Measurements from ENCODE around the gene CLDN14. TPM values are rescaled to one million over a fixed set of nuclear protein-coding genes. Genes with fewer than 3 reads are reported as not detected.

Gene CLDN14
- total RNA-seq, 1 donor from 2014 or later: not detected

- intact Hi-C loops (cut with DNase I): no loop called here
- Histone ChIP-seq H3K9me3 (no peaks in the 10 kb centered on the region), H3K36me3 (no peaks in the 10 kb centered on the region), H3K4me3 (no peak overlapping the region), H3K27ac (no peak overlapping the region), H3K27me3 (no peaks in the 10 kb centered on the region), H3K4me1 (peaks cover 4% of the 10 kb centered on the region)
- no peak for DNase-seq
- TF ChIP-seq CTCF (IDR thresholded peaks at IDR 0.05): no peak
- no peak for ATAC-seq
Observed at GRCh38 chr21:36454093-36454531, 25.8 kb downstream of the CLDN14 start.

GRCh38 chr21:36452281-36452825, 27.6 kb downstream of the CLDN14 start:
- TF ChIP-seq CTCF (IDR thresholded peaks at IDR 0.05): no peak
- ATAC-seq (no peak), DNase-seq (no peak)
- intact Hi-C loops (cut with DNase I): no loop called here
- Histone ChIP-seq H3K27ac (no peak overlapping the region), H3K36me3 (no peaks in the 10 kb centered on the region), H3K4me3 (no peak overlapping the region), H3K4me1 (peaks cover 4% of the 10 kb centered on the region), H3K9me3 (no peaks in the 10 kb centered on the region), H3K27me3 (no peaks in the 10 kb centered on the region)

GRCh38 chr21:36451506-36451905, 28.4 kb downstream of the CLDN14 start:
- ATAC-seq (peak; percentile 40), DNase-seq (no peak)
- intact Hi-C loops (cut with DNase I): no loop called here
- Histone ChIP-seq H3K27me3 (no peaks in the 10 kb centered on the region), H3K36me3 (no peaks in the 10 kb centered on the region), H3K9me3 (no peaks in the 10 kb centered on the region), H3K4me3 (no peak overlapping the region), H3K27ac (no peak overlapping the region), H3K4me1 (peaks cover 4% of the 10 kb centered on the region)
- no peak for TF ChIP-seq CTCF (IDR thresholded peaks at IDR 0.05)

- Histone ChIP-seq H3K36me3 (no peaks in the 10 kb centered on the region), H3K9me3 (no peaks in the 10 kb centered on the region), H3K4me3 (no peak overlapping the region), H3K27me3 (no peaks in the 10 kb centered on the region), H3K4me1 (peaks cover 4% of the 10 kb centered on the region), H3K27ac (no peak overlapping the region)
- intact Hi-C loops (cut with DNase I): no loop called here
- TF ChIP-seq CTCF (IDR thresholded peaks at IDR 0.05): no peak
- ATAC-seq: no peak
- DNase-seq: no peak
Observed at GRCh38 chr21:36450511-36450910, 29.4 kb downstream of the CLDN14 start.

GRCh38 chr21:36446301-36446700, 33.6 kb downstream of the CLDN14 start:
- Histone ChIP-seq H3K4me1 (no peaks in the 10 kb centered on the region), H3K9me3 (no peaks in the 10 kb centered on the region), H3K36me3 (no peaks in the 10 kb centered on the region), H3K27me3 (no peaks in the 10 kb centered on the region), H3K4me3 (no peak overlapping the region), H3K27ac (no peak overlapping the region)
- ATAC-seq (no peak), DNase-seq (no peak)
- intact Hi-C loops (cut with DNase I): no loop called here
- no peak for TF ChIP-seq CTCF (IDR thresholded peaks at IDR 0.05)

- no peak for DNase-seq
- intact Hi-C loops (cut with DNase I): no loop called here
- no peaks in the 10 kb centered on the region for H3K36me3 ChIP-seq
Observed at GRCh38 chr21:36441715-36442114, 38.2 kb downstream of the CLDN14 start.

More at GRCh38 chr21:36441715-36442114, 38.2 kb downstream of the CLDN14 start:
- ATAC-seq: no peak
- no peak for TF ChIP-seq CTCF (IDR thresholded peaks at IDR 0.05)
- Histone ChIP-seq H3K4me3 (no peak overlapping the region), H3K4me1 (no peaks in the 10 kb centered on the region), H3K27me3 (no peaks in the 10 kb centered on the region), H3K27ac (no peak overlapping the region), H3K9me3 (no peaks in the 10 kb centered on the region)

All from upper lobe of right lung (tissue), 1 donor.